Upper lobe of left lung (tissue), 6 donors: ENCODE results near the gene NBAS. TPM values are rescaled to one million over a fixed set of nuclear protein-coding genes. Genes with fewer than 3 reads are reported as not detected.
A peak's percentile ranks its signal among the peaks of the same experiment; 100 is the strongest.

Experiments
- ATAC-seq, 2 donors: fragments of 200-7000 bp; cut with Tn5 transposase; one replicate each; pipeline ENCODE4 v1.9.1; 2022; ENCODE audit warnings: mild to moderate bottlenecking in 2 of 2, moderate library complexity in 2 of 2; ENCODE audit not compliant: low FRiP score in 2 of 2
- DNase-seq, 2 donors: peaks; one replicate each; pipeline ENCODE4 v3.0.0-alpha.2; 2019 to 2020
- H3K27ac ChIP-seq, 4 donors: fragments of 200-600 bp; sonication (generic); one replicate each; pipeline ENCODE4 v1.5.1; 2016 to 2019
- H3K27me3 ChIP-seq, 4 donors: fragments of 200-600 bp; sonication (generic); one replicate each; pipeline ENCODE4 v1.5.1; 2017 to 2019
- H3K36me3 ChIP-seq, 4 donors: fragments of 200-600 bp; sonication (generic); one replicate each; pipeline ENCODE4 v1.5.1; 2016 to 2019
- H3K4me1 ChIP-seq, 4 donors: fragments of 200-600 bp; sonication (generic); one replicate each; pipeline ENCODE4 v1.5.1; 2018 to 2019
- H3K4me3 ChIP-seq, 4 donors: fragments of 200-600 bp; sonication (generic); one replicate each; pipeline ENCODE4 v1.5.1; 2017 to 2019; ENCODE audit warnings: mild to moderate bottlenecking in 2 of 4, moderate library complexity in 1 of 4
- H3K9me3 ChIP-seq, 4 donors: fragments of 200-600 bp; sonication (generic); one replicate each; pipeline ENCODE4 v1.5.1; 2018 to 2019
- CTCF ChIP-seq, 6 experiments: fragments of 450-650 bp in 4 of 6; fragments of 200-600 bp in 2 of 6; sonication (generic) in 2 of 6; IDR thresholded peaks; one replicate each; pipeline ENCODE4 v1.5.1; 2016 to 2019; ENCODE audit warnings: antibody characterized with exemption in 6 of 6
- EP300 ChIP-seq, 4 donors: sonication (generic); formaldehyde crosslinking; IDR thresholded peaks; one replicate each; pipeline ENCODE4 v1.5.1; 2017; ENCODE audit warnings: antibody characterized with exemption in 4 of 4, control low read depth in 2 of 4
- POLR2A ChIP-seq, 4 donors: fragments of 450-650 bp; IDR thresholded peaks; one replicate each; pipeline ENCODE4 v1.5.1; 2016 to 2017; ENCODE audit warnings: antibody characterized with exemption in 4 of 4, mild to moderate bottlenecking in 2 of 4
- POLR2AphosphoS5 ChIP-seq, 2 donors: sonication (generic); formaldehyde crosslinking; IDR thresholded peaks; one replicate each; pipeline ENCODE4 v1.5.1; 2017; ENCODE audit warnings: antibody characterized with exemption in 2 of 2
- WGBS, 2 donors: methylation state at CpG; one replicate each; pipeline ENCODE4 v1.1.5; 2017 to 2018; 5-methylcytosine and 5-hydroxymethylcytosine counted together
- total RNA-seq, 6 donors: library from RNA; depleted of rRNA in 4 of 6; stranded (reverse); fragments of >200 nt in 4 of 6; gene quantifications; one replicate each; pipeline versions ENCODE4 v1.1.0 to v1.2.1, GENCODE V29; 2016 to 2021
- donor health status: DM: no; HTN: no; CAD: no; lungs with moderate emphysema.
- donor health status: DM: no; HTN: yes; CAD: no; lungs with severe emphysema.

NBAS gene
- total RNA-seq, 6 donors from 2014 or later = 33.2 to 75.5 (median 43.1) TPM

GRCh38 chr2:15226661-15227060 is 334.5 kb downstream of the NBAS start:
- Histone ChIP-seq H3K27ac (no peak overlapping the region), H3K4me3 (no peak overlapping the region), H3K4me1 (no peaks in the 10 kb centered on the region), H3K27me3 (no peaks in the 10 kb centered on the region), H3K36me3 (peaks cover 0 to 4% (median 2%) of the 10 kb centered on the region in 4 donors), H3K9me3 (no peaks in the 10 kb centered on the region)
- TF ChIP-seq POLR2AphosphoS5 (IDR thresholded peaks at IDR 0.05) (no peak), EP300 (IDR thresholded peaks at IDR 0.05) (no peak), CTCF (IDR thresholded peaks at IDR 0.05) (no peak), POLR2A (IDR thresholded peaks at IDR 0.05) (no peak)
- DNase-seq = no peak
- WGBS, 2 donors = 41 to 56% methylated on average over 2 of the region's 2 CpGs
- ATAC-seq = no peak

GRCh38 chr2:15225131-15225530 is 336.0 kb downstream of the NBAS start:
- Histone ChIP-seq H3K4me1 (no peaks in the 10 kb centered on the region), H3K27ac (no peak overlapping the region), H3K36me3 (peaks cover 0 to 4% (median 0%) of the 10 kb centered on the region in 4 donors), H3K27me3 (no peaks in the 10 kb centered on the region), H3K4me3 (no peak overlapping the region), H3K9me3 (no peaks in the 10 kb centered on the region)
- 96% methylated on average over 4 of the region's 4 CpGs for WGBS, 2 donors
- ATAC-seq (no peak), DNase-seq (no peak)
- TF ChIP-seq EP300 (IDR thresholded peaks at IDR 0.05) (no peak), POLR2A (IDR thresholded peaks at IDR 0.05) (no peak), CTCF (IDR thresholded peaks at IDR 0.05) (no peak), POLR2AphosphoS5 (IDR thresholded peaks at IDR 0.05) (no peak)

GRCh38 chr2:15224641-15225040 is 336.5 kb downstream of the NBAS start:
- H3K27ac ChIP-seq = no peak overlapping the region
- ATAC-seq (peak in 1 of 2 donors; percentile 31), DNase-seq (no peak)
- peaks cover 0 to 4% (median 0%) of the 10 kb centered on the region in 4 donors for H3K36me3 ChIP-seq
- no peaks in the 10 kb centered on the region for H3K27me3 ChIP-seq
- no peak overlapping the region for H3K4me3 ChIP-seq
- H3K4me1 ChIP-seq = no peaks in the 10 kb centered on the region
- no peaks in the 10 kb centered on the region for H3K9me3 ChIP-seq
- WGBS, 2 donors = 78 to 87% methylated on average over 6 of the region's 6 CpGs
- TF ChIP-seq POLR2AphosphoS5 (IDR thresholded peaks at IDR 0.05) (no peak), EP300 (IDR thresholded peaks at IDR 0.05) (no peak), CTCF (IDR thresholded peaks at IDR 0.05) (no peak), POLR2A (IDR thresholded peaks at IDR 0.05) (no peak)

GRCh38 chr2:15223887-15224286 is 337.2 kb downstream of the NBAS start:
- TF ChIP-seq EP300 (IDR thresholded peaks at IDR 0.05) (peak in 1 of 4 donors; percentile 3), POLR2AphosphoS5 (IDR thresholded peaks at IDR 0.05) (no peak)
- Histone ChIP-seq H3K9me3 (no peaks in the 10 kb centered on the region), H3K27me3 (no peaks in the 10 kb centered on the region), H3K4me3 (no peak overlapping the region), H3K27ac (no peak overlapping the region), H3K4me1 (no peaks in the 10 kb centered on the region), H3K36me3 (peaks cover 0 to 4% (median 0%) of the 10 kb centered on the region in 4 donors)
- ATAC-seq (peak in 1 of 2 donors; percentile 78), DNase-seq (no peak)
- WGBS, 2 donors = 59 to 63% methylated on average over 3 of the region's 3 CpGs

GRCh38 chr2:15222856-15223255 is 338.3 kb downstream of the NBAS start:
- H3K9me3 ChIP-seq = no peaks in the 10 kb centered on the region
- H3K4me3 ChIP-seq = no peak overlapping the region
- TF ChIP-seq POLR2AphosphoS5 (IDR thresholded peaks at IDR 0.05) (no peak), CTCF (IDR thresholded peaks at IDR 0.05) (no peak), POLR2A (IDR thresholded peaks at IDR 0.05) (no peak), EP300 (IDR thresholded peaks at IDR 0.05) (no peak)
- H3K36me3 ChIP-seq = peaks cover 0 to 14% (median 5%) of the 10 kb centered on the region in 4 donors
- H3K4me1 ChIP-seq = no peaks in the 10 kb centered on the region
- 85 to 88% methylated on average over 3 of the region's 3 CpGs for WGBS, 2 donors
- H3K27me3 ChIP-seq = no peaks in the 10 kb centered on the region
- no peak for ATAC-seq
- DNase-seq = no peak
- no peak overlapping the region for H3K27ac ChIP-seq
